Tongue (tissue), 3 donors: Measurements from ENCODE around the gene LY6G6F. TPM values are rescaled to one million over a fixed set of nuclear protein-coding genes. Genes with fewer than 3 reads are reported as not detected.

Experiments used
- DNase-seq: peaks from one replicate; pipeline ENCODE4 v3.0.0-alpha.2; 2015
- small RNA-seq: library from RNA; depleted of rRNA; stranded (forward); fragments of <200 nt; gene quantifications from one replicate; pipeline ENCODE3, GENCODE V24; 2014; ENCODE audit warnings: low replicate concordance
- total RNA-seq: library from RNA; depleted of rRNA; stranded (reverse); fragments of >200 nt; gene quantifications from one replicate; pipeline ENCODE4 v1.2.3, GENCODE V29; 2014

LY6G6F gene
- total RNA-seq, 1 donor from 2014 or later: 0.82 TPM

GRCh38 chr6:31739639-31740396, 33.2 kb downstream of the LY6G6F start, which contains the start of gene MSH5:
MSH5 (plus strand) TSS chr6:31740005; CDS start chr6:31740467, 462 bp downstream.
- DNase-seq: peak; percentile 100

DNA sequence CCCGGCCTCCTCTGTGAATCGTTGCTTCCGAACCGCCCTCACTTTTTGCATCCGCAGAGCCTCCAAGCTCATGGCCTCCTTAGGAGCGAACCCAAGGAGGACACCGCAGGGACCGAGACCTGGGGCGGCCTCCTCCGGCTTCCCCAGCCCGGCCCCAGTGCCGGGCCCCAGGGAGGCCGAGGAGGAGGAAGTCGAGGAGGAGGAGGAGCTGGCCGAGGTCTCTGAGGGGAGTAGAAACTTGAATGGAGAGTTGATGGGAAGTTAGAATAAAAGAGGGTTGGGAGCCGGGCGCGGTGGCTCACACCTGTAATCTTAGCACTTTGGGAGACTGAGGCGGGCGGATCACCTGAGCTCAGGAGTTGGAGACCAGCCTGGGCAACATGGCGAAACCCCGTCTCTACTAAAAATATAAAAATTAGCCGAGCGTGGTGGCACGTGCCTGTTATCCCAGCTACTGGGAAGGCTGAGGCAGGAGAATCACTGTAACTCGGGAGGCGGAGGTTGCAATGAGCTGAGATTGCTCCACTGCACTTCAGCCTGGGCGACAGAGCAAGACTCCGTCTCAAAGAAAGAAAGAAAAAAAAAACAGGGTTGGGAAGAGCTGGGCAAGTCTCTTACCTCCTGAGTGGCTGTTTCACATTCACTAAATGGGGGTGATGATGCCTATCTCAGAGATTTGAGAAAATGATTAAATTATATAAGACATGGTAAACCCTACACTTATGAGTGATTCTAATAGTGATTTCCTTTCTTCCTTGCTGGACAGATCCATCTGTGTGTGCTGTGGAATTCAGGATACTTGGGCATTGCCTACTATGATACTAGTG, 33.9 kb downstream of the LY6G6F start:
- no peak for DNase-seq

- DNase-seq: no peak
Observed at GRCh38 chr6:31741815-31742214, 35.1 kb downstream of the LY6G6F start.

DNA sequence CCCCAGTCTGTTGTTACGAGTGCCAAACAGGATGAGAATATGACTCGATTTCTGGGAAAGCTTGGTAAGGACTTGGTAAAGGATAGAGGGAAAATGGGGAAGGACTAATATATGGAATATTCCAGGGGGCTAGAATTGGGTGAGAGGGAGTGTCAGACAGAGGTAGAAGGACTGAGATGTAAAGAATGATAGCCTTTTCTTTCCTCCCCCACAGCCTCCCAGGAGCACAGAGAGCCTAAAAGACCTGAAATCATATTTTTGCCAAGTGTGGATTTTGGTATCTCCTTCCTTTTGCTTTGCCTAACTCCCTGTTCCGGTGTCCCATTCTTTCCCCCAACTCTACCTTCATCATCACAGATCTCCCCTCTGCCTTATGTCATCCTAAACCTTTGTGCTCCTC, 36.2 kb downstream of the LY6G6F start:
- no peak for DNase-seq

DNA sequence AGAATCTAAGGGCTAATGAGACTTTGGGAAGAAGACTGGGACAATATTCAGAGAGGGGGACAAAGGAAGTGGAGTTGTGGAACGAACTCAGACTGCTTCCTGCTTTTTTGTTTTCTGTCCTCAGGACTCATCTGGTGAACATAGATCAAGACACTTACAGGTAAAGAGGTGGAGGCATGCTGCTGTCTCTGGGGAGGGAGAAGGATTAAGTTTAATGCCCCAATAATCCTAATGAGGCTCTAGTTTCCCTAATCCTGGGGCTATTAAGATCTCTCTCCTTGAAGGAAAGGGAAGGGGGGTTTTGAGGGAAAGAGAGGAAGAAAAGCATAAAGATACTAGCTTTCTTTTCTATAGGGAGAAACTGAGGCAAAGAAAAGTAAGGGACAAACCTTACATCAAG, 37.8 kb downstream of the LY6G6F start:
- DNase-seq: no peak

DNA sequence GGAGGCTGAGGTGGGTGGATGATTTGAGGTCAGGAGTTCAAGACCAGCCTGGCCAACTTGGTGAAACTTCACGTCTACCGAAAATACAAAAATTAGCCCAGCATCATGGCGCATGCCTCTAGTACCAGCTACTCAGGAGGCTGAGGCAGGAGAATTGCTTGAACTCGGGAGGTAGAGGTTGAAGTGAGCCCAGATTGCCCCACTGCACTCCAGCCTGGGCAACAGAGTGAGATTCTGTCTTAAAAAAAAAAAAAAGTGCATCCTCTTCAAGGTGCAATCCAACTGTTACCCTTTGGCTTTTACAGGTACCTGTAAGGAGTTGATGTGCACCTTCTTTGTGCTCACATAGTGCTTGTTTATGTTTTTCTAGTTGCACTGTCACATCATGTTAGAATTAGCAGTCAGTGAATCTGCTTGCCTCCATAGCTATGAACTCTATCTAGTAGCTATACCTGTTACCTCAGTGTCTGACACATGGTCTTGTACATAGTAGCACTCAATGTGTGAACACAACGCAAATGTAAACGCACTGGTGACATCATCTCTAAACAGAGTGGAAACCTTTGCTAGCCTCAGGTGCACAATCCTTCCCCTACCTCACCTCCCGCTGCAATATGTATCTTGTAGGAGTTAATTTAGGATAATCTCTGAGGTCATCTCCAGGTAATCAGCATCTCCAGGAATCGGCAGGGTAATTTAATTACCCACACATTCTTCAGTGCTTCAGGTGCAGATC, 42.8 kb downstream of the LY6G6F start:
- DNase-seq: no peak

DNA sequence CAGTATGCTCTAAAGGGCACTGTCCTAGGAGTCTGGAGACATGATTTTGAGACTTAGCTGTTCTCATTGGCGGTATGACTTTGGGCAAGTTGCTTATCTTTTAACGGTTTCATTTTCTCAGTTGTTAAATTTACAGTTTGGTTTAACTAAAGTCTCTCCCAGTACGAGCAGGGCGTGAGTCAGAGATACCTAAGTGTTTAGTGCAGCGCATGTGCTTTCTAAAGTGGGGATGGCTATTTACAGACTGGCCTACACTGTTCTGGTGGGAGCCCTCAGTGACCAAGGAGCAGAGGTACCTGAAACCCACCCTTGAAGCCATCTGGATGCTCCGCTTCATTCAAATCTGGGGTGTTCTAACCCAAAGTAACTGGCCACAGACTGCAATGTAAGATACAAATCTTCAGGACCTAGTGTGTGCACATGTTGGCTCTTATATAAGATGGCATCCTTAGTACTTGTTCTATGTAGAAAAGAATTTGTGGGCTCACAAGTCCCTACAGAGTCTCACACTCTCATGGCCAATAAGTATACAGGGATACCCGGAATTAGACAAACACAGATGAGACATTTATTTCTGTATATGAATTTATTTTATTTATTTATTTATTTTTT, 43.9 kb downstream of the LY6G6F start:
- no peak for DNase-seq

- DNase-seq: no peak
Observed at GRCh38 chr6:31752739-31753319, 46.2 kb downstream of the LY6G6F start.

- no peak for DNase-seq
Observed at GRCh38 chr6:31758281-31758680, 51.6 kb downstream of the LY6G6F start.

Small RNAs within 50 kb of the gene (small RNA-seq; reads per million reads assigned to genes)
- gene LY6G6D (not detected), gene MIR4646 (not detected), gene RF00019 (not detected), gene RNU6-850P (not detected)

Other genes with a start within 250 kb of the LY6G6F start
- 3.9 TPM for gene MICB, start 208.7 kb upstream of the LY6G6F start, total RNA-seq
- gene MCCD1, start 177.9 kb upstream of the LY6G6F start, total RNA-seq: not detected
- 319 TPM for gene DDX39B, start 164.9 kb upstream of the LY6G6F start, total RNA-seq
- gene ATP6V1G2, start 160.3 kb upstream of the LY6G6F start, total RNA-seq: 1.3 TPM
- 11.4 TPM for gene NFKBIL1, start 159.3 kb upstream of the LY6G6F start, total RNA-seq
- gene LTA, start 134.6 kb upstream of the LY6G6F start, total RNA-seq: not detected
- gene TNF, start 131.3 kb upstream of the LY6G6F start, total RNA-seq: not detected
- gene LTB, start 124.4 kb upstream of the LY6G6F start, total RNA-seq: 1.7 TPM
- gene LST1, start 120.6 kb upstream of the LY6G6F start, total RNA-seq: 1.5 TPM
- not detected for gene NCR3, start 113.9 kb upstream of the LY6G6F start, total RNA-seq
- 10.9 TPM for gene AIF1, start 91.6 kb upstream of the LY6G6F start, total RNA-seq
- gene PRRC2A, start 86.2 kb upstream of the LY6G6F start, total RNA-seq: 66.1 TPM
- gene BAG6, start 54.2 kb upstream of the LY6G6F start, total RNA-seq: 154 TPM
- not detected for gene APOM, start 51.0 kb upstream of the LY6G6F start, total RNA-seq
- 20.8 TPM for gene C6orf47, start 46.1 kb upstream of the LY6G6F start, total RNA-seq
- gene GPANK1, start 41.9 kb upstream of the LY6G6F start, total RNA-seq: 18.0 TPM
- gene CSNK2B, start 40.8 kb upstream of the LY6G6F start, total RNA-seq: 92.1 TPM
- gene LY6G5B, start 36.9 kb upstream of the LY6G6F start, total RNA-seq: 2.6 TPM
- gene LY6G5C, start 25.8 kb upstream of the LY6G6F start, total RNA-seq: not detected
- 46.2 TPM for gene ABHD16A, start 3.5 kb upstream of the LY6G6F start, total RNA-seq
- not detected for gene LY6G6D, start 8.5 kb downstream of the LY6G6F start, total RNA-seq
- gene LY6G6C, start 14.9 kb downstream of the LY6G6F start, total RNA-seq: 1.1 TPM
- gene MPIG6B, start 16.5 kb downstream of the LY6G6F start, total RNA-seq: not detected
- gene DDAH2, start 22.4 kb downstream of the LY6G6F start, total RNA-seq: 114 TPM
- 131 TPM for gene CLIC1, start 29.7 kb downstream of the LY6G6F start, total RNA-seq
- gene MSH5, start 33.1 kb downstream of the LY6G6F start, total RNA-seq: 9.6 TPM
- not detected for gene SAPCD1, start 55.8 kb downstream of the LY6G6F start, total RNA-seq
- 2.3 TPM for gene VWA7, start 70.5 kb downstream of the LY6G6F start, total RNA-seq
- 42.5 TPM for gene VARS1, start 88.9 kb downstream of the LY6G6F start, total RNA-seq
- 20.8 TPM for gene LSM2, start 100.1 kb downstream of the LY6G6F start, total RNA-seq
- gene HSPA1L, start 108.4 kb downstream of the LY6G6F start, total RNA-seq: 4.5 TPM
- 698 TPM for gene HSPA1A, start 108.7 kb downstream of the LY6G6F start, total RNA-seq
- gene HSPA1B, start 120.9 kb downstream of the LY6G6F start, total RNA-seq: 827 TPM
- 25.6 TPM for gene NEU1, start 156.0 kb downstream of the LY6G6F start, total RNA-seq
- gene SLC44A4, start 172.1 kb downstream of the LY6G6F start, total RNA-seq: 1.7 TPM
- 37.4 TPM for gene EHMT2, start 190.8 kb downstream of the LY6G6F start, total RNA-seq
- gene ZBTB12, start 195.2 kb downstream of the LY6G6F start, total RNA-seq: 5.7 TPM
- gene C2, start 220.9 kb downstream of the LY6G6F start, total RNA-seq: 0.51 TPM
- gene CFB, start 239.2 kb downstream of the LY6G6F start, total RNA-seq: 7.1 TPM